ENCODE measurements around the gene ATG3. TPM values are rescaled to one million over a fixed set of nuclear protein-coding genes. Genes with fewer than 3 reads are reported as not detected.

The ATG3 gene
- total RNA-seq, 4 donors from 2014 or later = 34.2 to 61.9 (median 50.7) TPM

DNA sequence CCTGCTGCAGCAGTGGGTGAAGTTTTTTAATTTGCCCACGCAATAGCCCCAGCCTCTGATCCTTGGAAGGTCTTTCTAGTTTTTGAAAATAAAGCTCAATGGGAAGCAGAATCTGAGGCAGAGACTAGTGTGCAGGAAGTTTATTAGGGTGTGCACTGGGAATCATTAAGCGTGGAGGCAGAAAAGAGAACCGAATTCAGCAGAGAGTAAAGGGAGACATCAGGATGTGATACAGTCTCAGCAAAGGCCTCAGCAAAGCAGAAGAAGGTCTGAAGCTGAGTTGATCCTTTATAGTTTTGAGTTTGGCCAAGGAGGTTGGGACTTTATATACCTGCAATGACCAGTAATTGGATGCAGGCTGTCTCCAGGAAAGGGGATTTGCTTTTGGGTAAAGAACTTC is 57.6 kb downstream of the ATG3 start:
- TF ChIP-seq, protein P1, sequence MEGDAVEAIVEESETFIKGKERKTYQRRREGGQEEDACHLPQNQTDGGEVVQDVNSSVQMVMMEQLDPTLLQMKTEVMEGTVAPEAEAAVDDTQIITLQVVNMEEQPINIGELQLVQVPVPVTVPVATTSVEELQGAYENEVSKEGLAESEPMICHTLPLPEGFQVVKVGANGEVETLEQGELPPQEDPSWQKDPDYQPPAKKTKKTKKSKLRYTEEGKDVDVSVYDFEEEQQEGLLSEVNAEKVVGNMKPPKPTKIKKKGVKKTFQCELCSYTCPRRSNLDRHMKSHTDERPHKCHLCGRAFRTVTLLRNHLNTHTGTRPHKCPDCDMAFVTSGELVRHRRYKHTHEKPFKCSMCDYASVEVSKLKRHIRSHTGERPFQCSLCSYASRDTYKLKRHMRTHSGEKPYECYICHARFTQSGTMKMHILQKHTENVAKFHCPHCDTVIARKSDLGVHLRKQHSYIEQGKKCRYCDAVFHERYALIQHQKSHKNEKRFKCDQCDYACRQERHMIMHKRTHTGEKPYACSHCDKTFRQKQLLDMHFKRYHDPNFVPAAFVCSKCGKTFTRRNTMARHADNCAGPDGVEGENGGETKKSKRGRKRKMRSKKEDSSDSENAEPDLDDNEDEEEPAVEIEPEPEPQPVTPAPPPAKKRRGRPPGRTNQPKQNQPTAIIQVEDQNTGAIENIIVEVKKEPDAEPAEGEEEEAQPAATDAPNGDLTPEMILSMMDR (IDR thresholded peaks at IDR 0.05 in 4 of 5, conservative IDR thresholded peaks at IDR 0.05 in 1 of 5) = no peak
- TF ChIP-seq POLR2A (IDR thresholded peaks at IDR 0.05) = no peak
- in situ Hi-C loops (cut with MboI; ENCODE audit: low sequenced_read_pairs in 4 of 4) = loop anchor here (25.0 kb wide), 5 partner anchors 167 to 392 kb away; partner anchors contain the start of genes CD200 (in 1 of the 4), GCSAM (in 1 of the 4) and SLC9C1 (in 1 of the 4)
- no peak for ATAC-seq

DNA sequence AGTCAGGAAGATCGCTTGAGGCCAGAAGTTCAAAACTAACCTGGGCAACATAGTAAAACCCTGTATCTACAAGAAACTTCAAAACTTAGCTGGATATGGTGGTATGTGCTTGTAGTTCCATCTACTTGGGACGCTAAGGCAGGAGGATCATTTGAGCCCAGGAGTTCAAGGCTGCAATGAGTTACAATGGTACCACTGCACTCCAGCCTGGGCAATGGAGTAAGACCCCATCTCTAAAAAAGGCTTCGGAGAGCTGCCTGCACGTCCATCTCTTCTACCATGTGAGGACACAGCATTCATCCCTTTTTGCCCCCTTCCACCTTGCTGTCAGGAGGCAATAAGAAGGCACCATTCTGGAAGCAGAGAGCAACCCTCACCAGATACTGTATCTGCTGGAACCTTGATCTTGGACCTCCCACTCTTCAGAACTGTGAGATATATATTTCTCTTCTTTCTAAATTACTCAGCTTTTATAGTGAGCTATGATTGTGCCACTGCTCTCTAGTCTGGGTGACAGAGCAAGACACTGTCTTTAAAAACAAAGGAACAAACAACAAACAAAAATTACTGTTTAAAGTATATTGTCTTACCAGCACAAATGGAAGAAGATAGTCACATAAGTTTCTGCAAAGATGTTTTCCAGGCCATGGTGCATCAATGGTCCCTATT is 58.3 kb downstream of the ATG3 start:
- H3K36me3 ChIP-seq = no peaks in the 10 kb centered on the region
- intact Hi-C loops (cut with DNase I; ENCODE audit: low total_unique reads) = no loop called here
- no peak for ATAC-seq
- no peaks in the 10 kb centered on the region for H3K27me3 ChIP-seq
- no peak overlapping the region for H3K4me3 ChIP-seq
- no peak overlapping the region for H3K27ac ChIP-seq
- TF ChIP-seq, protein P1 (IDR thresholded peaks at IDR 0.05 in 4 of 5, conservative IDR thresholded peaks at IDR 0.05 in 1 of 5) = no peak
- no peak for TF ChIP-seq POLR2A (IDR thresholded peaks at IDR 0.05)
- no peaks in the 10 kb centered on the region for H3K4me1 ChIP-seq
- no peak for DNase-seq
- no peaks in the 10 kb centered on the region for H3K9me3 ChIP-seq
- in situ Hi-C loops (cut with MboI; ENCODE audit: low sequenced_read_pairs in 4 of 4) = loop anchor here (25.0 kb wide), 5 partner anchors 166 to 391 kb away; partner anchors contain the start of genes CD200 (in 1 of the 4), GCSAM (in 1 of the 4) and SLC9C1 (in 1 of the 4)

More for the DNA sequence above, 57.6 kb downstream of the ATG3 start:
- H3K27ac ChIP-seq = no peak overlapping the region
- H3K9me3 ChIP-seq = no peaks in the 10 kb centered on the region
- no peak for DNase-seq
- no peak overlapping the region for H3K4me3 ChIP-seq
- no peaks in the 10 kb centered on the region for H3K4me1 ChIP-seq
- no peaks in the 10 kb centered on the region for H3K27me3 ChIP-seq
- H3K36me3 ChIP-seq = no peaks in the 10 kb centered on the region
- intact Hi-C loops (cut with DNase I; ENCODE audit: low total_unique reads) = no loop called here

GRCh38 chr3:112500621-112501020 is 61.1 kb downstream of the ATG3 start:
- no peaks in the 10 kb centered on the region for H3K36me3 ChIP-seq
- no peaks in the 10 kb centered on the region for H3K4me1 ChIP-seq
- in situ Hi-C loops (cut with MboI; ENCODE audit: low sequenced_read_pairs in 4 of 4) (loop anchor here (25.0 kb wide), 5 partner anchors 163 to 388 kb away; partner anchors contain the start of genes CD200 (in 1 of the 4), GCSAM (in 1 of the 4) and SLC9C1 (in 1 of the 4)), intact Hi-C loops (cut with DNase I; ENCODE audit: low total_unique reads) (no loop called here)
- ATAC-seq (no peak), DNase-seq (no peak)
- H3K4me3 ChIP-seq = no peak overlapping the region
- H3K27ac ChIP-seq = no peak overlapping the region
- TF ChIP-seq POLR2A (IDR thresholded peaks at IDR 0.05) = no peak
- TF ChIP-seq, protein P1 (IDR thresholded peaks at IDR 0.05 in 4 of 5, conservative IDR thresholded peaks at IDR 0.05 in 1 of 5) = no peak
- H3K9me3 ChIP-seq = no peaks in the 10 kb centered on the region
- H3K27me3 ChIP-seq = no peaks in the 10 kb centered on the region

DNA sequence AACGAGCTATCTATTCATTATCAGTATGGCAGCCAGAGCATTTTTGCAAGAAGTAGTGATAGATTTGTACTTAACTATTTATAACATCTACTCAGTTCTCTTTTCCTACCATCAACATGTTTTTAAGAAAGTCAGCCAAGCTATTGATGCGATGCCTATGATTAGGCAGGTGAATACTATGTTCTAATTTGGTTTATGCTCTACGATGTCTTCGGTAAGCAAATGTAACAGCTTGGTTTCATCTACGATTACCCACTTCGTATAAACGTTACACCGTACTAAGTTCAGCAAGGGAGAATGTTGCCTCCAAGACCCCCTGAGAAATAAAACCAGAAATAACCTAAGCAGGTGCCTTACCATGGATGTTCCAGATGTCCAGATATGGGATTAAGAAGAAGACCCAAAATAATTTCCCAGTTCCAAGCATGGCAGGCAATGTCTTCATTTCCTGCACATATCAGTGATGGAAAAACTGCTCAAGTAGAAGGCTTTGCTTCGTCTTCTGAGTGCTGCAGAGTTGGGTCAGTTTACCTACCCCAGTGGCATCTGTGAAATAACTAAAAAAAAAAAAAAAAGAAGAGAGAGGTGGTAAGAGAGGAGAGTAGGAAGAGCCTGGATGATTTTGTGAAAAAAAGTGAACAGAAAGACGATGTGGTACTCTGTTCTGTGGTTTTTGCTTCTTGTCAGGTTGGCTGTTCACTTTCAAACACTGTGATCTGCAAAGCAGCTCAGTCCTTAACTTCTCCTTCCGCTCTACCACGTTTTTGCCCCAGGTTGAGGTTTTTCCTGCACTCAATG is 62.6 kb downstream of the ATG3 start, which contains the start of gene BTLA:
TSS of gene BTLA (minus strand) at position 559 of the 798 bp plus-strand sequence. CDS start at position 445, 114 bp downstream.
- in situ Hi-C loops (cut with MboI; ENCODE audit: low sequenced_read_pairs in 4 of 4) = no loop called here
- Histone ChIP-seq H3K27me3 (no peaks in the 10 kb centered on the region), H3K4me1 (no peaks in the 10 kb centered on the region), H3K27ac (no peak within 1 kb of the TSS), H3K9me3 (no peaks in the 10 kb centered on the region), H3K36me3 (no peaks in the 10 kb centered on the region), H3K4me3 (no peak within 1 kb of the TSS)
- TF ChIP-seq POLR2A (IDR thresholded peaks at IDR 0.05) = no peak
- TF ChIP-seq, protein P1 (IDR thresholded peaks at IDR 0.05 in 4 of 5, conservative IDR thresholded peaks at IDR 0.05 in 1 of 5) = no peak
- intact Hi-C loops (cut with DNase I; ENCODE audit: low total_unique reads) = no loop called here
- DNase-seq = no peak
- ATAC-seq = no peak

All from gastrocnemius medialis (tissue), 4 donors.